Activated CD8-positive, alpha-beta memory T cell treated with anti-CD3 and anti-CD28 coated beads, Interleukin-2, amount 50 U/mL, for 1 hour (primary cell): ENCODE data around the gene CFHR1.

Experiments used
- DNase-seq: peaks from one replicate; pipeline ENCODE4 v3.0.0-alpha.2; 2020; ENCODE audit errors: extremely low read depth

The CFHR1 gene

DNA sequence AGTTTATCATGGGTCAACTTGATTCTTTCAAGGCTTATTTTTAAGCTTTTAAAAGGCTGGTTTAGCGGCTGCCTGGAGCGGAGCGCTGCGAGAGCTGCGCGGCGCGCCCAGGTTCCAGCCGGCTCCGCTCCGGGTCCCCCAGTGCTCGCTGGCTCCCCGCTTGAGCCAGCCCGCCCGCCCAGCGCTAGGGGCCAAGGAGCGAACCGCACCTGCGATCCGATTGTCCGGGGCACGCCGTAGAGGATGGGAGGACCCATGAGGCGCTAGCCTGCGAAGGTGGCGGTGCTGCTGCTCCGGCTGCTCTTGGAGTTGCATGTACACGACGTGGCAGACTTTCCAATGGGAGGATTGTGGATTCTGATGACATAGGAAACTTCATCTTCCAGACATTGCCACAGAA lies 58.4 kb downstream of the CFHR1 start:
- DNase-seq: no peak
